Cortex of kidney (tissue), 1 donor: ENCODE results near the gene MINDY1.

Experiments used
- DNase-seq: peaks from one replicate; lab custom pipeline; 2025; lab: John Stamatoyannopoulos, UW

Gene MINDY1

DNA sequence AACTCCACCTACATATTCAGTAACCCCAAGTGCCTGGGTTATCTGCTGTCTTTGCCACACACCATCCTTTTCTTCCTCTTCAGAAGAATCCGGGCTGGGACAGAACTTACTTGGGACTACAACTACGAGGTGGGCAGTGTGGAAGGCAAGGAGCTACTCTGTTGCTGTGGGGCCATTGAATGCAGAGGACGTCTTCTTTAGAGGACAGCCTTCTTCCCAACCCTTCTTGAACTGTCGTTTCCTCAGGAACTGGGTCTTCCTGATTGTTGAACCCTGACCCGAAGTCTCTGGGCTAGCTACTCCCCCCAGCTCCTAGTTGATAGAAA lies 42.6 kb downstream of the MINDY1 start:
- no peak for DNase-seq

GRCh38 chr1:150963321-150964163 lies 43.2 kb downstream of the MINDY1 start:
- DNase-seq: no peak

GRCh38 chr1:150961756-150962155 lies 44.9 kb downstream of the MINDY1 start:
- no peak for DNase-seq

DNA sequence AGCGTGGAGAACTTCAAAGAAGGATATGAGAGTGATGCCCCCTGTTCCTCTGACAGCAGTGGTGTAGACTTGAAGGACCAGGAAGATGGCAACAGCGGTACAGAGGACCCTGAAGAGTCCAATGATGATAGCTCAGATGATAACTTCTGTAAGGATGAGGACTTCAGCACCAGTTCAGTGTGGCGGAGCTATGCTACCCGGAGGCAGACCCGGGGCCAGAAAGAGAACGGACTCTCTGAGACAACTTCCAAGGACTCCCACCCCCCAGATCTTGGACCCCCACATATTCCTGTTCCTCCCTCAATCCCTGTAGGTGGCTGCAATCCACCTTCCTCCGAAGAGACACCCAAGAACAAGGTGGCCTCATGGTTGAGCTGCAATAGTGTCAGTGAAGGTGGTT lies 46.1 kb downstream of the MINDY1 start:
- no peak for DNase-seq

DNA sequence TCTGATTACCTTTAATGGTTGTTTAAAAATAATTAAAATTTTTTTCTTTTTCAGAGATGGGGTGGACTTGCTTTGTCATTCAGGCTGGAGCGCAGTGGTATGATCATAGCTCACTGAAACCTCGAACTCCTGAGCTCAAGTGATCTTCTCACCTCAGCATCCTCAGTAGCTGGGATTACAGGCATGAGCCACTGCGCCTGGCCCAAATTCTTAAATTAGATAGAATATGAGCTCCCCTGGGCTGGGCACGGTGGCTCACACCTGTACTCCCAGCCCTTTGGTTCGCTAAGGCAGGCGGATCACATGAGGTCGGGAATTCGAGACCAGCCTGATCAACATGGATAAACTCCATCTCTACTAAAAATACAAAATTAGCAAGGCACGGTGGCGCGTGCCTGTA lies 49.0 kb downstream of the MINDY1 start:
- no peak for DNase-seq

DNA sequence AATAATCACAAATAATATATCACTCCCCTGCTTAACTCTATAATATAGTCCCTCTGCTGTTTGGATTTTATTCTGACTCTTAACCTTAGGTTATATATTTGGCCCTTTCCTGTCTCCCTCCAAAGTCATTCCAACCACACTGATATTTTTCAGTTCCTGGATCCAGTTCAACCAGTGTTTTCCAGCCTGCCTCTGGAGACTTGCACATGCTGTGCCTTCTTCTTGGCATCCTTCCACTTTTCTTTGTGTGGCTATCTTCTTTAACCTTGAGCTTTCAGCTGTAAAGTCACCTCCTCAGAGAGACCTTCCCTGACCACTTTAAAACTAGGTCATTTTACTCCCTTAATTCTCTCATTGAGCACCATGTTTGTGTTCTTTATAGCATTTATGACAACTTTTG lies 51.4 kb downstream of the MINDY1 start:
- no peak for DNase-seq

DNA sequence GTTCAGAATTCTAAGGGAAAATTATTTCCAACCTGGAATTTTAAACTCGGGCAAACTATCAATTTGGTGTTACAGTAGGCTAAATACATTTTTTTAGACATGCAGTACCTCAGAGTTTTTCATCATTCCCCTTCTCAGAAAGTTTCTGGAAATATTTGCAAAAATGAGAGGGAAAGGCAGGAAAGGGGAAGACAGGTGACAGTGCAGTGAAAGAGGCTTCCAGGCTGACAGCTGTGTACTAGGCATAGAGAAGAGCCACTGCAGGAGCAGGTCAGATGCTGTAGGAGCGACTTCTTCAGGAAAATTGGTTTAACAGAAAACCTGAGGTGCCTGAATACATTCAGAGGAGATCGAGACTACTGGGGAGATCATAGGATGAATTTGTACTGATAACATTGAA lies 52.0 kb downstream of the MINDY1 start:
- DNase-seq: no peak
